HEK293 (cell line): ENCODE data around the gene ZNF24.

ENCODE experiments used
- CTCF ChIA-PET: fragments of 350-600 bp; formaldehyde crosslinking; extraction: SDS; loops from one replicate; lab custom pipeline; 2021; ENCODE audit warnings: antibody characterized with exemption; lab: Yijun Ruan, JAX
- POLR2A ChIA-PET: fragments of 300-600 bp; formaldehyde crosslinking; extraction: SDS; loops from one replicate; lab custom pipeline; 2020; ENCODE audit warnings: antibody characterized with exemption, inconsistent platforms; lab: Yijun Ruan, JAX
- H3K27ac ChIP-seq: fragments of 200-500 bp; sonication (Bioruptor generic); 2 replicates; pipeline ENCODE4 v1.5.1; 2014; ENCODE audit warnings: low read depth, low read length, control low read depth, inconsistent platforms; ENCODE audit errors: extremely low read depth
- H3K36me3 ChIP-seq, 2 experiments: fragments of 200-500 bp in 1 of 2; sonication (Bioruptor generic) in 1 of 2; 1 replicate in 1 of 2; 2 replicates in 1 of 2; pipeline ENCODE4 v1.5.1; 2014 to 2017; ENCODE audit warnings: inconsistent platforms in 2 of 2, low read length in 2 of 2; ENCODE audit not compliant: control insufficient read depth in 2 of 2, insufficient read depth in 1 of 2
- H3K4me1 ChIP-seq: fragments of 200-500 bp; sonication (Bioruptor generic); 2 replicates; pipeline ENCODE4 v1.5.1; 2014; ENCODE audit warnings: mild to moderate bottlenecking, low read length, inconsistent platforms; ENCODE audit not compliant: control insufficient read depth, insufficient read depth
- H3K4me3 ChIP-seq: 2 replicates; pipeline ENCODE4 v1.5.1; 2011; ENCODE audit warnings: low read depth, mild to moderate bottlenecking, control low read depth, low read length, moderate library complexity
- H3K9me3 ChIP-seq: fragments of 200-500 bp; sonication (Bioruptor generic); 2 replicates; pipeline ENCODE4 v1.5.1; 2014; ENCODE audit warnings: low read depth, low read length, inconsistent platforms; ENCODE audit not compliant: control insufficient read depth, insufficient read depth
- ELK4 ChIP-seq: IDR thresholded peaks from 2 replicates; pipeline ENCODE4 v1.6.1; 2011; ENCODE audit warnings: mild to moderate bottlenecking, low read depth, low read length, borderline replicate concordance
- HIC1 ChIP-seq: fragments of 450-650 bp; formaldehyde crosslinking; IDR thresholded peaks from 2 replicates; pipeline ENCODE4 v1.5.1; 2016; ENCODE audit warnings: missing biosample characterization, missing genetic modification characterization
- KLF17 ChIP-seq: fragments of 450-650 bp; formaldehyde crosslinking; IDR thresholded peaks from 2 replicates; pipeline ENCODE4 v1.5.1; 2016; ENCODE audit warnings: missing biosample characterization, missing genetic modification characterization
- KLF7 ChIP-seq: fragments of 450-650 bp; formaldehyde crosslinking; IDR thresholded peaks from 2 replicates; pipeline ENCODE4 v1.5.1; 2016; ENCODE audit warnings: missing biosample characterization, missing genetic modification characterization, borderline replicate concordance
- PRDM1 ChIP-seq: fragments of 450-650 bp; formaldehyde crosslinking; IDR thresholded peaks from 2 replicates; pipeline ENCODE4; 2016; ENCODE audit warnings: missing biosample characterization, missing genetic modification characterization
- SCRT1 ChIP-seq: fragments of 450-650 bp; formaldehyde crosslinking; IDR thresholded peaks from 2 replicates; pipeline ENCODE4 v1.5.1; 2016; ENCODE audit warnings: missing biosample characterization, missing genetic modification characterization, borderline replicate concordance
- ZBTB17 ChIP-seq: fragments of 450-650 bp; formaldehyde crosslinking; IDR thresholded peaks from 2 replicates; pipeline ENCODE4 v1.5.1; 2016; ENCODE audit warnings: missing biosample characterization, missing genetic modification characterization
- ZFP69B ChIP-seq: fragments of 450-650 bp; formaldehyde crosslinking; IDR thresholded peaks from 2 replicates; pipeline ENCODE4 v1.5.1; 2016; ENCODE audit warnings: missing biosample characterization, missing genetic modification characterization
- ZNF148 ChIP-seq: fragments of 450-650 bp; formaldehyde crosslinking; IDR thresholded peaks from 2 replicates; pipeline ENCODE4 v1.5.0; 2017; ENCODE audit warnings: missing biosample characterization, missing genetic modification characterization, borderline replicate concordance
- ZNF248 ChIP-seq: fragments of 450-650 bp; formaldehyde crosslinking; IDR thresholded peaks from 2 replicates; pipeline ENCODE4 v1.5.1; 2017; ENCODE audit warnings: missing biosample characterization, missing genetic modification characterization
- ZNF350 ChIP-seq: fragments of 450-650 bp; formaldehyde crosslinking; IDR thresholded peaks from 2 replicates; pipeline ENCODE4 v1.5.0; 2017; ENCODE audit warnings: missing biosample characterization, mild to moderate bottlenecking, missing genetic modification characterization
- ZNF48 ChIP-seq: fragments of 450-650 bp; formaldehyde crosslinking; IDR thresholded peaks from 2 replicates; pipeline ENCODE4 v1.5.1; 2016; ENCODE audit warnings: missing biosample characterization, missing genetic modification characterization
- ZNF544 ChIP-seq: fragments of 450-650 bp; formaldehyde crosslinking; IDR thresholded peaks from 2 replicates; pipeline ENCODE4 v1.5.0; 2017; ENCODE audit warnings: missing biosample characterization, missing genetic modification characterization
- ZNF555 ChIP-seq: fragments of 450-650 bp; formaldehyde crosslinking; conservative IDR thresholded peaks from 2 replicates; pipeline ENCODE4 v1.5.1; 2017; ENCODE audit warnings: missing biosample characterization, mild to moderate bottlenecking, missing genetic modification characterization, inconsistent platforms
- ZNF600 ChIP-seq: fragments of 450-650 bp; formaldehyde crosslinking; IDR thresholded peaks from 2 replicates; pipeline ENCODE4 v1.5.1; 2016; ENCODE audit warnings: missing biosample characterization, missing genetic modification characterization
- ZNF670 ChIP-seq: fragments of 450-650 bp; formaldehyde crosslinking; IDR thresholded peaks from 2 replicates; pipeline ENCODE4 v1.5.1; 2016; ENCODE audit warnings: missing biosample characterization, missing genetic modification characterization, low read depth
- ZNF777 ChIP-seq: fragments of 450-650 bp; formaldehyde crosslinking; IDR thresholded peaks from 2 replicates; pipeline ENCODE4 v1.5.1; 2017; ENCODE audit warnings: missing biosample characterization, missing genetic modification characterization, borderline replicate concordance
- ZNF830 ChIP-seq: fragments of 450-650 bp; IDR thresholded peaks from 2 replicates; pipeline ENCODE4 v1.5.0; 2018; ENCODE audit warnings: missing biosample characterization, missing genetic modification characterization, low read depth, mild to moderate bottlenecking, moderate library complexity
- ZSCAN23 ChIP-seq: fragments of 450-650 bp; formaldehyde crosslinking; IDR thresholded peaks from 2 replicates; pipeline ENCODE4 v1.5.1; 2016; ENCODE audit warnings: missing biosample characterization, missing genetic modification characterization
- ZSCAN30 ChIP-seq: fragments of 450-650 bp; IDR thresholded peaks from 2 replicates; pipeline ENCODE4 v1.5.1; 2018; ENCODE audit warnings: missing biosample characterization, mild to moderate bottlenecking, missing genetic modification characterization, moderate library complexity

The ZNF24 gene

GRCh38 chr18:35362531-35362930, 18.3 kb upstream of the ZNF24 start:
- no peaks in the 10 kb centered on the region for H3K36me3 ChIP-seq
- no peak overlapping the region for H3K4me3 ChIP-seq
- H3K4me1 ChIP-seq: no peaks in the 10 kb centered on the region
- H3K9me3 ChIP-seq: no peaks in the 10 kb centered on the region
- ChIA-PET CTCF (interaction anchor here (1.5 kb wide), 1 partner anchor 24 kb away, joined by 7 read pairs; no protein-coding TSS in a partner anchor), POLR2A (interaction anchor here (0.5 kb wide), 1 partner anchor 133 kb away, joined by 7 read pairs; no protein-coding TSS in a partner anchor)
- no peak for TF ChIP-seq ZSCAN30 (tag by site-specific recombination)
- TF ChIP-seq ZNF544 (tag by site-specific recombination): no peak
- TF ChIP-seq HIC1 (tag by site-specific recombination): no peak
- TF ChIP-seq ZNF148 (tag by site-specific recombination): no peak
- no peak for TF ChIP-seq KLF17 (tag by site-specific recombination)
- no peak for TF ChIP-seq KLF7 (tag by site-specific recombination)
- no peak for TF ChIP-seq ELK4
- no peak for TF ChIP-seq ZNF600
- no peak for TF ChIP-seq ZNF670 (tag by site-specific recombination)
- no peak for TF ChIP-seq SCRT1 (tag by site-specific recombination)
- TF ChIP-seq ZNF248: no peak
- no peak for TF ChIP-seq ZBTB17 (tag by site-specific recombination)
- no peak for TF ChIP-seq ZSCAN23 (tag by site-specific recombination)
- H3K27ac ChIP-seq: no peak overlapping the region

GRCh38 chr18:35361570-35362321, 17.5 kb upstream of the ZNF24 start:
- Histone ChIP-seq H3K27ac (no peak overlapping the region), H3K9me3 (no peaks in the 10 kb centered on the region), H3K4me1 (no peaks in the 10 kb centered on the region)
- POLR2A ChIA-PET: interaction anchor here (0.5 kb wide), 1 partner anchor 132 kb away, joined by 7 read pairs; no protein-coding TSS in a partner anchor
- TF ChIP-seq ZNF777 (tag by site-specific recombination) (no peak), ZNF48 (tag by site-specific recombination) (no peak), ZNF350 (tag by site-specific recombination) (no peak), ZNF555 (tag by site-specific recombination) (no peak), ZNF830 (tag by site-specific recombination) (no peak), ZFP69B (tag by site-specific recombination) (no peak), PRDM1 (tag by site-specific recombination) (no peak)
- TF ChIP-seq, all 188 proteins: peak for 0
- Histone ChIP-seq H3K36me3 (no peaks in the 10 kb centered on the region), H3K4me3 (no peak overlapping the region)
- CTCF ChIA-PET: interaction anchor here (0.6 to 1.5 kb wide), 4 partner anchors 17 to 309 kb away, joined by 3 to 7 read pairs (median 4); partner anchors contain the start of gene ZNF24
